Measurements from ENCODE around the gene TADA2B. TPM values are rescaled to one million over a fixed set of nuclear protein-coding genes. Genes with fewer than 3 reads are reported as not detected.

Gene TADA2B
- total RNA-seq, 1 experiment from 2014 or later: 14.3 TPM

DNA sequence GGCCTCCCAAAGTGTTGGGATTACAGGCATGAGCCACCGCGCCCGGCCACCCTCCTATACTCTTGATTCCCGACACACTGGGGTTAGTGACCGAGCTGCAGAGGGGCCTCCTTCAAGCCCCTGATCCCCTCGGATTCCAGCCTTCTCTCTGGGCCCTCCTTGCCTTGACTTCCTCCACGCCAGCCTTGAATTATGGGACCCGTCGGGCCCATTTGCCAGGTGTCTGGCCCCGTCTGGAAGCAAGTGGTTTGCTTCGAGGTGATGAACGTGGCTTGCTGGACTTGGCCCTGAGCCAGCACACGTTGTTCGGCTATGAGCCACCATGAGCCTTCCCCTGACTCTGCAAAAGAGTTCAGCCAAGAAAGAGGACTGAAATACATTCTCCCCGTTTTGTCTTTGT is 62.1 kb downstream of the TADA2B start:
- Mint-ChIP-seq H3K4me3 (no peak overlapping the region), H3K27me3 (ENCODE audit: low read depth) (peaks cover 51% of the 10 kb centered on the region), H3K4me1 (peaks cover 15% of the 10 kb centered on the region), H3K27ac (no peak overlapping the region), H3K36me3 (no peaks in the 10 kb centered on the region), H3K9me3 (peaks cover 3% of the 10 kb centered on the region; the same call in 1 of the 2 replicates)
- CTCF ChIA-PET: interaction anchor here (1.1 to 1.3 kb wide), 2 partner anchors 23 to 34 kb away, joined by 3 to 4 read pairs; no protein-coding TSS in a partner anchor
- TF ChIP-seq CREM (CRISPR knock-in tag; IDR thresholded peaks at IDR 0.05) (no peak), SP1 (CRISPR knock-in tag; conservative IDR thresholded peaks at IDR 0.05) (no peak), IRF2 (CRISPR knock-in tag; IDR thresholded peaks at IDR 0.05; ENCODE audit: borderline replicate concordance, low read depth) (no peak), SMAD4 (CRISPR knock-in tag; IDR thresholded peaks at IDR 0.05) (no peak), USF2 (CRISPR knock-in tag; IDR thresholded peaks at IDR 0.05) (no peak), NFATC4 (CRISPR knock-in tag; IDR thresholded peaks at IDR 0.05) (no peak), ZNF219 (CRISPR knock-in tag; IDR thresholded peaks at IDR 0.05; ENCODE audit: borderline replicate concordance) (no peak), TEAD1 (CRISPR knock-in tag; IDR thresholded peaks at IDR 0.05) (no peak), TEAD4 (CRISPR knock-in tag; IDR thresholded peaks at IDR 0.05) (no peak), NR1H2 (CRISPR knock-in tag; IDR thresholded peaks at IDR 0.05) (no peak), ZNF532 (CRISPR knock-in tag; IDR thresholded peaks at IDR 0.05; ENCODE audit: borderline replicate concordance) (no peak), ARID4B (CRISPR knock-in tag; IDR thresholded peaks at IDR 0.05; ENCODE audit: borderline replicate concordance) (no peak), NFYB (CRISPR knock-in tag; conservative IDR thresholded peaks at IDR 0.05; ENCODE audit: low read depth) (no peak), ATF1 (CRISPR knock-in tag; IDR thresholded peaks at IDR 0.05) (no peak), OVOL2 (CRISPR knock-in tag; IDR thresholded peaks at IDR 0.05; ENCODE audit: borderline replicate concordance) (no peak), ZBTB43 (CRISPR knock-in tag; IDR thresholded peaks at IDR 0.05) (no peak), ZNF232 (CRISPR knock-in tag; IDR thresholded peaks at IDR 0.05) (no peak), ZBTB21 (CRISPR knock-in tag; IDR thresholded peaks at IDR 0.05; ENCODE audit: borderline replicate concordance) (no peak), ZNF671 (CRISPR knock-in tag; IDR thresholded peaks at IDR 0.05) (no peak)
- TF ChIP-seq, protein P1, sequence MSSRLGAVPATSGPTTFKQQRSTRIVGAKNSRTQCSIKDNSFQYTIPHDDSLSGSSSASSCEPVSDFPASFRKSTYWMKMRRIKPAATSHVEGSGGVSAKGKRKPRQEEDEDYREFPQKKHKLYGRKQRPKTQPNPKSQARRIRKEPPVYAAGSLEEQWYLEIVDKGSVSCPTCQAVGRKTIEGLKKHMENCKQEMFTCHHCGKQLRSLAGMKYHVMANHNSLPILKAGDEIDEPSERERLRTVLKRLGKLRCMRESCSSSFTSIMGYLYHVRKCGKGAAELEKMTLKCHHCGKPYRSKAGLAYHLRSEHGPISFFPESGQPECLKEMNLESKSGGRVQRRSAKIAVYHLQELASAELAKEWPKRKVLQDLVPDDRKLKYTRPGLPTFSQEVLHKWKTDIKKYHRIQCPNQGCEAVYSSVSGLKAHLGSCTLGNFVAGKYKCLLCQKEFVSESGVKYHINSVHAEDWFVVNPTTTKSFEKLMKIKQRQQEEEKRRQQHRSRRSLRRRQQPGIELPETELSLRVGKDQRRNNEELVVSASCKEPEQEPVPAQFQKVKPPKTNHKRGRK (CRISPR knock-in tag; IDR thresholded peaks at IDR 0.05; ENCODE audit: borderline replicate concordance): no peak
- DNase-seq (ENCODE audit: low spot score) (no peak), ATAC-seq (no peak)
- POLR2A ChIA-PET: no interaction called here

Measured in WTC11 (cell line).